ENCODE measurements around the gene CREB3L2.

CREB3L2 gene

DNA sequence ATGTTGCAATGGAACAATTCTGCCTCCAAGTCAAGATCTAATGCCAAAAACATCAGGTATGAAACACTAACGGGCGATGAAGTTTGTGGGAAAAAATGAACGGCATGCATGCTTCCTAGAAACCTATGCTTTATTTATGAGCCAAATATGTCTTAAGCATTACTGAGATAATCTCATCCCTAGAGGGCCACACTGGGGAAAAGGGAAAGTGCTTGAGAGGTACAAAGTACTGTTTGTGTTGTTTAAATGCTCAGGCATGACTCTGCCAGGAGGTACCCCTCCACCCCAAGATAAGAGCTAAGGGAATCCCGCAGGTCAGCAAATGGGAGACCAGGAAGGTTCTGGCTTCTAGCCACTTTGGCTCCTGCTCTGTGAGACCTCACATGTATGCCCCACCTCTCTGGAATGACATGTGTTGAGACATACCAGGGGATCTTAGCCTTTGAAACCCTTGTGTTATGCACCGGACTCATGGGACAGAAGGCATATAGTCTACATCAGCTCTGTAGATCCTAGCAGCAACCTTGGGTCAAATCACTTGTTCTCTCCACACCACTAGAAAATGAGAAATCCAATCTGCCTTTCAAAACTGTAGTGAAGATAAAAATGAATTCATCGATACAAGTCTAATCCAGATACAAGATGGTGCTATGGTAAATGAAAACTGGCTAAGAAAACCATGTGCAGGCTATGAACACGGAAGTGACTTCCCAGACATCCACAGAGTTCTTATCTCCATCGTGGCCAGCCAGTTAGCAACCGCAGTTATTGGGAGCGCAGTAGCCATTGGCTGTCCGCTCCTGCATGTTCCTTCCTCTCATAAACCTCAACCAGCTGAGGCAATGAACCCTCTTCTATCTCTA lies 61.0 kb downstream of the CREB3L2 start:
- TF ChIP-seq, protein P1, sequence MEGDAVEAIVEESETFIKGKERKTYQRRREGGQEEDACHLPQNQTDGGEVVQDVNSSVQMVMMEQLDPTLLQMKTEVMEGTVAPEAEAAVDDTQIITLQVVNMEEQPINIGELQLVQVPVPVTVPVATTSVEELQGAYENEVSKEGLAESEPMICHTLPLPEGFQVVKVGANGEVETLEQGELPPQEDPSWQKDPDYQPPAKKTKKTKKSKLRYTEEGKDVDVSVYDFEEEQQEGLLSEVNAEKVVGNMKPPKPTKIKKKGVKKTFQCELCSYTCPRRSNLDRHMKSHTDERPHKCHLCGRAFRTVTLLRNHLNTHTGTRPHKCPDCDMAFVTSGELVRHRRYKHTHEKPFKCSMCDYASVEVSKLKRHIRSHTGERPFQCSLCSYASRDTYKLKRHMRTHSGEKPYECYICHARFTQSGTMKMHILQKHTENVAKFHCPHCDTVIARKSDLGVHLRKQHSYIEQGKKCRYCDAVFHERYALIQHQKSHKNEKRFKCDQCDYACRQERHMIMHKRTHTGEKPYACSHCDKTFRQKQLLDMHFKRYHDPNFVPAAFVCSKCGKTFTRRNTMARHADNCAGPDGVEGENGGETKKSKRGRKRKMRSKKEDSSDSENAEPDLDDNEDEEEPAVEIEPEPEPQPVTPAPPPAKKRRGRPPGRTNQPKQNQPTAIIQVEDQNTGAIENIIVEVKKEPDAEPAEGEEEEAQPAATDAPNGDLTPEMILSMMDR (conservative IDR thresholded peaks at IDR 0.05; ENCODE audit: low read length): no peak
- H3K4me3 ChIP-seq (ENCODE audit: low read length): no peak overlapping the region
- DNase-seq (ENCODE audit: low read depth): peak; percentile 49

DNA sequence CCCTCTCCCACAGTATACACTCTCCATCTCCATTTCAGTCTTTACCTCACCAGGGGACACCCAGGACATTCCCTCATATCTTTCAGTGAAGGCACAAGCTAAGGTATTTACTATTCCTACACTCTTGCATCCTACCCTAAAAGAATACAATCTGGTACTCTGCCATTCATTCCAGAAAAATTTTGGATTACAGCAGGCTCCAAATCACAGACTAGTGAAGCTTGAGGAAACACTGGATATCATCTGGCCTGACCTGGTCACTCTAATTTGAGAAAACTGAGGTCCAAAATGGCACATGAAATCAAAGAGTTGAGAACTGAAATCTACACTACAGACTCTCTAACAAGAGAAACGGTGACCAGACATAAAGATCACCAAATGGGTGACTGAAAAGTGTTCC lies 61.7 kb downstream of the CREB3L2 start:
- TF ChIP-seq, protein P1 (conservative IDR thresholded peaks at IDR 0.05; ENCODE audit: low read length): no peak

DNA sequence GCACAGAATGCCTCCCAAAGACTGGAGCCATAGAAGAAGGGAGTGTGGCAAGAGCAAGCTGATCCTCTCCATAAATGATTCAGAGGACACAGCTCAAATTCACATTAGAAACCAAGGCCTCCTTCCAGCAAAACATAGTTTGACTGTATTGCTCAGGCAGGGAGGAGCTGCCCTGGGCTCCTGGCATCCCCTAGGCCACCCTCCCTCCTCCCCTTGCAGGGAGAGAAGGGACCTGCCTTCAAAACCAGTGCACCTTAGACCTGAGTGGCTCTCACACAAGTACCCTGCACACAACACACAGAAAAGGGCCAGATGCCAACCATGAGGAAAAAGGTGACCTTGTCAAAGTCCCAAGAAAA lies 64.7 kb downstream of the CREB3L2 start:
- TF ChIP-seq, protein P1 (conservative IDR thresholded peaks at IDR 0.05; ENCODE audit: low read length): no peak
- DNase-seq (ENCODE audit: low read depth): peak; percentile 66
- H3K4me3 ChIP-seq (ENCODE audit: low read length): no peak overlapping the region

More for the DNA sequence above, 61.7 kb downstream of the CREB3L2 start:
- H3K4me3 ChIP-seq (ENCODE audit: low read length): no peak overlapping the region
- DNase-seq (ENCODE audit: low read depth): no peak

DNA sequence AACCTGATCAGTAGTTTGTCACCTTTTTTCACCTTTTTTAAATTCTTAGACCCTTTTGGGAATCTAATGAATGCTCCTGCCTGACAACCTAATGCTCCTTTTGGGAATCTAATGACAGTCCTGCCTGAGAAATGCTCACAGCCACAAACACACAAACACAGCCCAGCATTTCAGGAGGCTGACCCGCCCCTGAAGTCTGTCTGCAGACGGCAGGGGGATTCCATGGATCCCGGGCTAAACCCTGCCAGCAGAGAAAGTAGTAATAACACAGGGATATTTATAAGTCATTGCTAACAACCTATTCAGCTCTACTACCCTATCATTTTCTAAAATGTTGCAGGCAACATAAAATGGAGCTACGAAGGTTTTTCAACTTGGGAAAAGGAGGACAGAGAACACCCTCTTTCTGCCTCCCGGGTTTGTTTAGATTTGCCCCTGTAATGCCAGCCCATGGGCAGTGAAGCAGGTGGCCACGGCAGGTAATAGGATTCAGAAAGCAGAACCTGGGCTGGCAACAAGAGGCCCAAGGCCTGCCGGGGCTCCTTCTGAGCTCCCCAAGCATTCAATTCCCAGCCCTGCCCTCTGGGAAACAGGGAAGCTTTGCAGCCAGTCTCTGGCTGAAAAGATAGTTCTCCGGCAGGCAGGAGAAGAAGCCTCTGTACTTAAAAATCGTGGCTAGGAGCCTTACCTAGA lies 65.2 kb downstream of the CREB3L2 start:
- TF ChIP-seq, protein P1 (conservative IDR thresholded peaks at IDR 0.05; ENCODE audit: low read length): no peak
- no peak for DNase-seq (ENCODE audit: low read depth)
- H3K4me3 ChIP-seq (ENCODE audit: low read length): no peak overlapping the region

DNA sequence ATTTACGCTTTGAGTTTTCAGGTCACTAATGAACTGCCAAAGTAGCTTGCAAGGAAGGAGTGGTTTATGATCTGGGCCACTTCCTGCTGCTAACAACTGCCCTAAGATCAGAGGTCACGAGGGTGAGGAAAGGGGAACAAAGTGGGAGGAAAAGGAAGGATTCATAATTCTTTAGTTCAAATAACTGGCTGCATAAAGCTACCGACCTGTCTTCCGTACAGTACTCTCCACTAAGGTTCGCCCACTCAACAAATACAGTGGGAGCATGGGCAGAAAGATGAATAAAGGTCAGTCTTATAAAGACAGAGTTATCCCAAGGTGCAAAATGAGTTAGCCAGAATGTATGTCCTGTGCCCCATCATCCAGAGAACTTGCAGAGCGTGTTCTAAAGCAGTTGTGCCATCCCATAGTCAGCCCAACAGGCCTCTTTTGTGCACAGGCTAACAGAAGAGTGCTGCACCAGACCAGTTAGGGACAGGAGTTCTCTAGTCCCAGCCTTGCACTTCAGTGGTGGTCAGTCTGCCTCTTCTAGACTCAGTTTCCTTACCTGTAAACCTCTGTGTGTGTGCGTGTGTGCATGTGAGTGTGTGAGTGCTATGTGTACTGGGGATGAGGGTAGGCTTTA lies 65.9 kb downstream of the CREB3L2 start:
- no peak overlapping the region for H3K4me3 ChIP-seq (ENCODE audit: low read length)
- TF ChIP-seq, protein P1 (conservative IDR thresholded peaks at IDR 0.05; ENCODE audit: low read length): no peak
- DNase-seq (ENCODE audit: low read depth): no peak

DNA sequence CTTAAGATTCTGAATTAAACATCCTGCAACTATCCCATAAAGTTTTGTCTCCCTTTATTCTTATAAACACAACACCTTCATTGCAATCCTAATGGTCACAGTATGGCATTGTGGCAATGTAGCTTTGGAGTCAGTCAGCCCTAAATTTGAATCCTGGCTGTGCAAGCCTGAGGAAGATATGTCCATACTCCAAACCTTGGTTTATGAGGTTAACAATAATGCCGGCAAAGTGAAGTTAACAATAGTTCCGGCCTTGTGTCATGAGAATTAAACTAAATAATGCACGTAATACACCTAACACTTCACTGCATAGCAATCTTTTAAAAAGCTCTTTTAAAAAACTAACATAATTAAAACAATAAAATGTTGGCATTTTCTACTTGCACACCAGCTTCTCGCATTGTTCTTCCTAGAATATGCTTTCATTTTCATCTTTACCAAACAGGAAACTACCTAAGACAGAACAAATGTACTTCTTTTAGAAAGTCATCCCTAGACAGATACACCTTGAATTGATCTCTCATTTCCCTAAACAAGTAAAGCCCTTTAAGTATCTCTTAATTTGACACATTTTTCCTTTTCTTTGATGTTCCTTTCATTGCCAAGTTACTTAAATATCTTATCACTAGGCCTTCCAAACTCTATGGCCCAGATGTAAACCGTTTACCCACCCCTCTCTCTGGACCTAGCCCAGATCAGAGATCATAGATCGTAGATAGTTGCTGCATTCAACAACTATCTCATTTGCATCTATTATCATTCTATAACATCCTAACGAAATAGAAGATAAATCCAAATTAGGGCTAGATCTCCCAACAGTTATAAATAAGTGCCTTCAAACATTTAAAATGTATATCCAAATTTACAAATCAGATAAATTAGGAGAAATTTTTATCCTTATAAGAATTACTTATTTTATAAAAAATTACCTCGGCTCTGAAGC lies 66.7 kb downstream of the CREB3L2 start:
- no peak overlapping the region for H3K4me3 ChIP-seq (ENCODE audit: low read length)
- TF ChIP-seq, protein P1 (conservative IDR thresholded peaks at IDR 0.05; ENCODE audit: low read length): no peak
- DNase-seq (ENCODE audit: low read depth): no peak
